Cerebellar nuclear complex (tissue), 1 donor: Measurements from ENCODE around the gene HILPDA.
A peak's percentile ranks its signal among the peaks of the same experiment; 100 is the strongest.
"Not testable (repeated sequence)": the region's sequence is repeated elsewhere in the genome, so short reads cannot be mapped to it uniquely, and the experiment has no call there.

Experiments
- DNase-seq, 2 experiments: peaks; one replicate each; lab custom pipeline; 2025; lab: John Stamatoyannopoulos, UW

Gene HILPDA

DNA sequence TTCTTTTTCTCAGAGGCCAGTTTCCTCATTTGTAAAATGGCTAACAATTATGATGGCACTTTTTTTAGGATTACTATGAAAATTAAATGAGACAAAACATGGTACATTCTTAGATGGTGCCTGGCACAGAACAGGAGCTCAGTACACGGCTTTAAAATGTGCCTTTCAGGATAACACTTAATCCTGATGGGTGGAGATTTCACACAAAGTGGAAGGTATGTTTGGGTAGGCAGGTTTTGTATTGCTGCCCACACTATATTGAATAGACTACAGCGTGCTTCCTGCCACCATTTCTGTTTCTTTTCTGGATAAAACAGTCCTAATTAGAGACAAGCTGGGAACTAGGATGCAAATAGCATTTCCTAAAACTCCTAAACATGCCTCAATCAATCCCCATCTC is 23.9 kb upstream of the HILPDA start:
- DNase-seq: no peak

DNA sequence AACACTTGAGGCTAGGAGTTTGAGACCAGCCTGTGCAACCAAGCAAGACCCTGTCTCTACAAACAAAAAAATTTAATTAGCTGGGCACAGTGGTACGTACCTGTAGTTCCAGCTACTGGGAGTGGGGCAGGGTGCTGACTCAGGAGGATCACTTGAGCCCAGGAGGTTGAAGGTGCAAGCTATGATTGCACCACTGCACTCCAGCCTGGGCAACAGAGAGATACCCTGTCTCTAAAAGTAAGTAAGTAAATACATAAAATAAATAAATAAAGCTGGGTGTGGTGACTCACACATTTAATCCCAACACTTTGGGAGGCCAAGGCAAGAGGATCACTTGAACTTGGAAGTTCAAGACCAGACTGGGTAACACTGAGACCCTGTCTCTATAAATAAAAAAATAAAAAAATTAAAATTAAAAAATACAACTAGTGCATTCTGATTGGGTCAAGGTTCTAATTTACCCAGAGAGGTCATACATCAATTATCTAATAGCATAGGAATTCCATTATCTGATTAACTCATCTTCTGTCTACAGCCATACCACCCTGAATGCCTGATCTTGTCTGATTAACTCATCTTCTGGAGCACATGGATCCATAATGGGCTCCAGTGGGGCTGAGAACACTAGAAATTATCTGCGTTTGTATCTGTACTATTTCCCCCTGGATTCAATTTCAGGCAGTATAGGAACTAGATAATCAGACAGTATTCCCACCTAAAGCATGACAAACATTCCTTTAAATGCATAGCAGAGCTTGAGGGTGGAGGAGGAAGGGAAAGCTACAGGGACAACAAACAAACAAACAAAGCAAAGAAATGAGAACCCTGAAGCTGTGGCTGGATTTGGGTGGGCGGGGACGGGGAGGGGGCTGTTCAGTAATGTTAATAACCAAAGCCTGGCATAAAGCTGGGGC is 21.0 kb upstream of the HILPDA start:
- DNase-seq: no peak

DNA sequence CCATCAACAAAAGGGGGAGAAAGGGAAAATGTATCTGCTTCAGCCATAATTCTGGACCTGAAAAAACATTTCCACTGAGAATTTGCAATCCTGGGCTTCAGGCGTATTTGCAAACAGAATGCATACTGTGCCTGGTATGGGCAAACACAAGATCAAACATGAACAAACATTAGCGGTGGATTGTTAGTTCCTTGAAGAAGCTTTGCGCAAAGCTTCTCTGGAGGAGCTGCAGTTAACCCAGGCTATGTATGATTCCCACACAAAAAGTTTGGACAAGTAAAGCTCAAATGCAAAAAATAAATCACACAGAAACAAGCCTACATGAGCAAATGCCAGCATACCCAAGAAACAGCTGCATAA is 20.4 kb upstream of the HILPDA start:
- no peak for DNase-seq

DNA sequence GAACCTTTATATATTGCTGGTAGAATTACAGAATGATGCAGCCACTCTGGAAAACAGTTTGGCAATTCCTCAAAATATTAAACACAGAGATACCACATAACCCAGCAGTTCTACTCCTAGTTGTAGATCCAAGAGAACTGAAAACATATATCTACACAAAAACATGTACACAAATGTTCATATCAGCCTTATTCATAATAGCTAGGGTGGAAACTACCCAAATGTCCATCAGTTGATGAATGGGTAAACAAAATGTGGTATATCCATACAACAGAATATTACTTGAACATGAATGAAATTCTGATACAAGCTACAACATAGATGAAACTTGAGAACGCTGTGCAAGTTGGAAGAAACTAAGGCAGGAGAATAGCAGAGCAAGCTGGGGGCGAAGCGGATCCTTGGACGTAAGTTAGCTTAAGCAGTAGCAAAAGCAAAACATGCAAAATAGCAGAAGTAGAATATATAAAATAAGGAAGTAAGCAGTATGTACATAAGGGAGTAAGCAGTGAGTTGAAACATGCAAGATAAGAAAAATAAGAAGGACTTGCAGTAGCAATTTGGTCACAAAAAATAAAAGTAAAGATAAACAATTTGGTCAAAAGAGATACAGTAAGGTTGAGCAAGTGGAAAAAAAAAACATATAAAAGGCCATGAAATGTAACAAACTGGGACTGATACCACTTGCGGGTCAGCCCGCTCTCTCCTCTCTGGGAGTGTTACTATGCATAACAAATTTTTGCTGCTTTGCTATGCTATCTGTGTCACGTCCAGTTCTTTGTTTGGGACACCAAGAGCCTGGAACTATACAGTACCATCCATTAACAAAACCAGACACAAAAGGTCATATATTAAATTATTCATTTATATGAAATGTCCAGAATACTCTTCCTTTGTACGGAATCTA is 18.0 kb upstream of the HILPDA start:
- DNase-seq: no peak

DNA sequence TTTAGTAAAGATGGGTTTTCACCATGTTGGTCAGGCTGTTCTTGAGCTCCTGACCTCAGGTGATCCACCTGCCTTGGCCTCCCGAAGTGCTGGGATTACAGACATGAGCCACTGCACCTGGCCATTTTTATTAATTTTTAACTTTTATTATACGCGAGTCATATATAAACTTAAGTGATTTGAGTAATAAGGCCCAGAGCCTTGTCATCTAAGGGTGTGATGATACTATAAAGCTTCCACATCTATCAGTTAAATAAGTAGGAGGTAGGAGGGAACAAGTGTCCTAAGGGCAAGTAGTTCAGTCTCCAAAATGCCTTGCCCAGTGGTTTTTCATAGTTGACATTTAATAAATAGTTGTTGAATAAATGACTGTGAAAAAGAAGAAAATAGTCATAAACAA is 13.3 kb upstream of the HILPDA start:
- DNase-seq: no peak

DNA sequence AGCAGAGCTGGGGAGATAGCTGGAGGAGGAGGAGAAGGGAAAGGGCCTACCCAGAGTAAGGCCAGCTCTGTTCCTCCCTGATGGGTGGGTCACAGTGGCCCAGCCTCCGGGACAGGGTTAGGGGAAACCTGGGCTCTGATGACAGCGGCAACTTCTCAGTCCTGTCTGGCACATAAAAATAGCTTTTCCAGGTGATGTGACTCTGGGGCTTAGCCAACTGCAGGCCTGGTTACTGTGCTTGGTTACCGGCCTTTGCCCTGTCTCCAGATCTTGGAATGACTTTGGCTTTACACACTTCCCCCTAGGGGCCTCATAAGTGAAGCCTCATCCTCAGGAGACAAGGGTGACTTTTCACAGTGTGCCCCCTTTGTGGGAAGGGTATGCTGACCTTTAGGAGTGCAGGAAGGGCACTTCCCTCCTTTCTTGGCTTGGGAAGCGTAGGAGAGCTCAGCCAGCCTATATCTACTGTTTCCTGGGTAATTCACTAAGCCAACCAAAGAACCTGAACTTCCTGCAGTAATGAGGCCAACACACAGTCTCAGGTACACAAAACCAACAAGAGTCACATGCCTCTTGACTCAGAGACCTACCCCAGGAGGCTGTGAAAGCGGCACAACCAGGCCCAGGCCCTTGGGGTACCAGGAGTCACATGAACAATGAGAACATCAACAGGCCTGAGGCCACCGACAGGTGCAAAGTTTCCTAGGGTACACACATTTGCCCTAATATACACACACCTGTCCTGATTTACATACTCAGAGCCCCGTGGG is 11.7 kb upstream of the HILPDA start:
- DNase-seq: no peak

DNA sequence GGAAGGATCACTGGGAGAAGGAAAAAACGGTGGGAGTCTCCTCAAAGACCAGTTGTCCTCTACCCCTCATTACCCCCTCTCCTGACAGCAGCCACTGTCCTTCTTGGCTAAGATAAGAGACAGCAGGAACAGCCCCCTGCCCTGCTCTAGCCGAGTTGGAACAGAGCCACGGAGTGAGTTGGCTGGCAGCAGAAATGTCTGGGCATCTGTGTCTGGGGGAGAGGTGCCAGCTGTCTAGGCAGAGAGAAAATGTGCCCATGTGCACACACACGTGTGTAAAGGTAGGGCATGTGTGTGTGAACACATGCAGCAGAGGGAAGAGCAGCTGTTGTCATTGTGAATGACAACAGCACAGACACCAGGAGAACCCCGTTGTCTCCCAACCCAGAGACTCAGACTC is 9.4 kb upstream of the HILPDA start:
- no peak for DNase-seq

DNA sequence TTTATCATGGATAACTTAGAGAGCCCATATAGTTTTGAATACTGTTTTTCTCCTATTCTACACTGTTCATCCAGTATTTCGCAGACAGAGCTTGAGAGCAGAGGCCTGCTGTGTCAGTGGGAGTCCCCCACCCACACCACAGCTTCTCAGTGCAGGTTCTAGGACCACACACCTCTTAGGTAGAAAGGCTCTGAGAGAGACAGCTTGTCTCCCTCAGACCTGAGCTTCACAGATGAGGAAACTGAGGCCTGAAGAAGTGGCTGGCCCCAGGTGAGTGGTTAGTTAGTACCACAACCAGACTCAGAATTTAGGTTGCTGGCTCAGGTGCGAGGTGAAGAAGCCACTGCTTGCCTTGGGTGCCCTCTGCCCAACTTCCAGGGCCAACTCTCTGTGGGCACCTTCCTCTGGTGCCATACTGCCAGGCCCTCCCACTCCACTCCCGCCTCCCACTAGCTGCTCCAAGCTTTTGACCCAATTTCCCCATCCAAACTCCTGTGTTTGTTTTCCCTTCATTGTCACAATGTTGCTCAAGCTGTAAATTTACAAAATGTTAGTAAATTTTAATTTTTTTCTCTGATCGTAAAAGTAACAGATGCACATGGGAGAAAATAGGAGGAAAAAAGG is 7.6 kb upstream of the HILPDA start:
- no peak for DNase-seq

DNA sequence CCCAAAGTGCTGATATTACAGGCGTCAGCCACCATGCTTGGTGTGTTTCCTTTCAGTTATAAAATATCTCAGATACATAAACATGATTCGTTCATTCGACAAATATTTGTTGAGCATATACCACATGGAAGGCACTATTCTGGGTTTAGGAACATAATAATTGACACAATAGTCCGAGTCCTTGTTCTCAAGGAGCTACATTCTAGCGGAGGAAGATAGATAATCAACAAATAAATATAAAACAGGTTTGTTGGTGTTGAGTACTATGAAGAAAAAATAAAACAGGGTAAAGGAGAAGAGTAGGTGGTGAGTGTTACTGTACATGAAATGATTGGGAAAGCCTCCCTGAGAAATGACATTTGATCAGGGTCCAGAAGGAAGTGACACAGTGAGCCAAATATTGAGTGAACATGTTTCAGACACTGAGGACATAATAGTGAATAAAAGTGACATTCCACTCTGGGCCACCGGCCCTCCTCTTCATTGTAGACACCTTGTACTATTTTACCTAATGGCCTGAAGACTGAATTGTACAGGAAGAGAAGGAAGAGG is 6.9 kb upstream of the HILPDA start:
- no peak for DNase-seq

DNA sequence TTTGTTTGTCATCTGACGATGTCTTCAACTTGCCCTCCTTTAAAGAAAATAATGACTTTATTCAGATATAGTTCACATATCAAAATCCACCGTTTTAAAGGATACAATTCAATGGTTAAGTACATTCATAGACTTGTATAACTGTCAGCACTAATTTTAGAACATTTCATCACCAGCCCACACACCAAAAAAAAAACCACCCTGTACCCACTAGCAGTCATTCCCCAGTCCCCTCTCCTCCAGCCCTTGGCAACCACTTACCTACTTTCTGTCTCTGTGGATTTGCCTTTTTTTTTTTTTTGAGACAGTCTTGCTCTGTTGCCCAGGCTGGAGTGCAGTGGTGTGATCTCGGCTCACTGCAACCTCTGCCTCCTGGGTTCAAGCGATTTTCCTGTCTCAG is 5.3 kb upstream of the HILPDA start:
- no peak for DNase-seq

DNA sequence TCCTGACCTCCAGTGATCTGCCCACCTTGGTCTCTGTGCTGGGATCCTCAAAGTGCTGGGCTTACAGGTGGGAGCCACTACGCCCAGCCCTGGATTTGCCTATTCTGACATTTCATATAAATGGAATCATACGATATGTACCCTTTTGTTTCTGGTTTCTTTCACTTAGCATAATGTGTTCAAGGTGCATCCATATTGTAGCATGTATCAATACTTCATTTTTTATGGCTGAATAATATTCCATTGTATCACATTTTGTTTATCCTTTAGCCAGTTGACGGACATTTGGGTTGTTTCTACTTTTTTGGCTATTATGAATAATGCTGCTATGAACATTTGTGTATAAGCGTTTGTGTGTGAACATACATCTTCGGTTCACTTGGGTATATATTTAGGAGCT is 4.8 kb upstream of the HILPDA start:
- no peak for DNase-seq

DNA sequence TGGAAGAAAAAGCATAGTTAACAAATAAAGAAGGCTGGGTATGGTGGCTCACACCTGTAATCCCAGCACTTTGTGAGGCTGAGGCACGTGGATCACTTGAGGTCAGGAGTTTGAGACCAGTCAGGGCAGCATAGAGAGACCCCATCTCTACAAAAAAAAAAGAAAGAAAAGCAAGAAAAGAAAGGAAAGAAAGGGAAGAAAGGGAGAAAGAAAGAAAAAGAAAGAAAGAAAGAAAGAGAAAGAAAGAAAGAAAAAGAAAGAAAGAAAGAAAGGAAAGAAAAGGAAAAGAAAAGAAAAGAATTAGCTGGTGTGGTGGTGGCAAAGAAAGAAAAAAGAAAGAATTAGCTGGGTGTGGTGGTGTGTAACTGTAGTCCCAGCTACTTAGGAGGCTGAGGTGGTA is 3.1 kb upstream of the HILPDA start:
- DNase-seq: no peak

DNA sequence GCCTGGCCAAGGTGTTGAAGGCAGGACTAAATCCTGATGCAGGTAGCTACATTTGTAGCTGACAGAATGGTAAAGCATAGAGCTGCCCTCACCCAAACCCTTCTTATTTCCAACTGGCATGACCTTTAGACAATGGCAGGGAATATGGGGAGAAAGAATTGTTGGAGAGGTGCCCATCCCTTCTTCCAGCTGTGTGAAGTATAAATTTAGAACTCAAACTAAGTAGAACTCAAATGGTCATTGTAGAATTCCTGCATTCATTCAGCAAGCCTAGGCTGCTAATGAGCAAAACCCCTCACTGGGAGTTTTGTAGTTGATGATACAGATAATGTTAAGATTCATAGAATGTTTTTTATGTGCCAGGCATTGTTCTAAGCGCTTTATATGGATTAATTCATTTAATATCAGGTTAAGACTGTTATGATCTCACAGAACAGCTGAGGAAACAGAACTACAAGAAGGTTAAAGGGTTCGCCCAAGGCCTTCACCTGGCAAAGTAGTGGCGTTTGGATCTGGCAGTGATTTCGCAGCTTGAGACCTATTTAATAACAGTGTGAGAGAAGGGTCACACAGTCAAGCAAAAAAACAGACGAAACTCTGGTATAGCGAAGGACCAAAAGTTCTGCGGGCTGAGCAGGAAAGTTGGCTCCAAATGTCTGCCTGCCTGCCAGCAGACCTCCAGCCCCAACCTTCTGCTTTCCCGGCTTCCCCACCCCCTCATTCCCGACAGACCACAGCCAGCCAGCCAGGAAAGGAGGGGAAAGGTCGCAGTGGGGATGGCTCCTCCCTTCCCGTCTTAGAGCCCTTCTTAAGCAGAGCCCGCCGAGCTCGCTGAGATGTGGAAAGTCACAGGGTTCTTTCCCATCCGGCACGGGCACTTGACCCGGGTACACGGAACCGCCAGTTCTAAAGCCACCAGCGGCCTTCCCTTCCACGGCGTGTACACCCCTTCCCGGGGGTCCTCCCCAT is 1.6 kb upstream of the HILPDA start:
- DNase-seq: no peak

DNA sequence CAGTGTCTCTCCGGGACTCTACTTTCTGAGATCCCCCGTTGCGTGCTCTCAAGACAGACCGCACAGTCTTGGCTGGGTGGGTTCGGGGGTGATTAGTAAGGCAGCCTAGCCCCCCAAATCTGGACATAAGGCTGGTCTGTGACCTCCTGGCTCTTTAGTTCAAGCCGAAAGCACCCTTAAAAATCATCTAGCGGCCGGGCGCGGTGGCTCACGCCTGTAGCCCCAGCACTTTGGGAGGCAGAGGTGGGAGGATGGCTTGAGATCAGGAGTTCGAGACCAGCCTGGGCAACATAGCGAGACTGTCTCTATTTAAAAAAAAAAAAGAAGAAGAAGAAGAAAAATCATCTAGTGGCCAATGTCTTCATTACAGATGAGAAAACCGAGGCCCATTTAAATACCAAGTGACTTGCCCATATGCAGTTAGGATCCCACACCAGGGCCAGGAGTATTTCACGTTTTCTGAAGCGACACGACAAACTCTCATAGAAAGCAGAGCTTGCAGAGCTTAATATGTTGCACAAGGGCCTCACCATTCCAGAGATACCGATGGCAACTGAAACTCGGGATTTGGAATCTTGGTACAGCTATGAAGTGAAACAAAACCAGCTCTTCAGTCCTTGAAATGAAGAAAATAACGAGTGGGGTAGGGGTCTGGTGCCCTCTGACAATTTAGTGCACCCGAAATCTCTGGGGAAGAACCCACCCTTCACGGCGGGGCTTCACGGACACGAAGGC is 703 bp upstream of the HILPDA start:
- DNase-seq: no peak

DNA sequence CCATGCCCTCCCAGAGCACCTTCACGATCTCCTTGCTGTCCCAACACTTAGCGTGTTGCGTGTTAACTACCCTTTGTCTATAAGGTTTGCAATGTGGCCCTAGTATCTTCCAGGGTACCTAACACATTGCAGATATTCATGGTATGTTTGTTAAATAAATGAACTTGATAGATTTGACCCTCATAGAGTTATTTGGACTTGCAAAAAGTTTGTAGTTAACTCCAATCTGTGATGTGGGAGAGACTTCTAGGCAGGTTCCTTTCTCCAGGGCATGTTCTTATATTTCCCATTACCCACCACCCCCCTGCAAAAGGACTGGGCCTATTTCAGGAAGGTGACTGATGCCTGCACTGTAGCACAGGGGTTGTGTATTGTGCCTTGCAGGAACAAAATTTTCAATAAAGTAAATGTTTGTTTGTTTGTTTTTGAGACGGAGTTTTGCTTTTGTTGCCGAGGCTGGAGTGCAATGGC is 612 bp downstream of the HILPDA start:
- no peak for DNase-seq

DNA sequence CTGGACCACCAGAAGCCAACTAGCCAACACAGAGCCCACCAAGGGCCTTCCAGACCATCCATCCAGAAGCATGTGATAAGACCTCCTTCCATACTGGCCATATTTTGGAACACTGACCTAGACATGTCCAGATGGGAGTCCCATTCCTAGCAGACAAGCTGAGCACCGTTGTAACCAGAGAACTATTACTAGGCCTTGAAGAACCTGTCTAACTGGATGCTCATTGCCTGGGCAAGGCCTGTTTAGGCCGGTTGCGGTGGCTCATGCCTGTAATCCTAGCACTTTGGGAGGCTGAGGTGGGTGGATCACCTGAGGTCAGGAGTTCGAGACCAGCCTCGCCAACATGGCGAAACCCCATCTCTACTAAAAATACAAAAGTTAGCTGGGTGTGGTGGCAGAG is 1.7 kb downstream of the HILPDA start:
- DNase-seq: not testable (repeated sequence)

DNA sequence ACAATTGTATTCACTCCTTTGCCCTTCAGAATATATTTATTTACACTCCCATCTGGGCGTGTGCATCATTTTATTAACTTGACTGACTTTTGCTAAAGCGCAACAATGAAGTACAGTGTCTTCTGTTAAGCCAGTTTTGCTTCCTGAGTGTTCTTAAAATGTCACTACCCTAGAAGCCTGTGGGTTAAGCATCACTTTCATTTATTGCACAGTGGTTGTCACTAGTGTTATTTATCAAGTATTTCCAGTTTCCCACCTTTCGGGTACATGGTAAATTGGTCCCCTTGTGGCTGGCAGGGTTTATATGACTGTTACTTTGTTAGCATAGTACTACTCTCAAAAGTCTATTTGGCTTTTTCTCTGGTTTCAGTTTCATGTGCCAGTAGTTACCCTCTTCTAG is 3.3 kb downstream of the HILPDA start:
- no peak for DNase-seq

DNA sequence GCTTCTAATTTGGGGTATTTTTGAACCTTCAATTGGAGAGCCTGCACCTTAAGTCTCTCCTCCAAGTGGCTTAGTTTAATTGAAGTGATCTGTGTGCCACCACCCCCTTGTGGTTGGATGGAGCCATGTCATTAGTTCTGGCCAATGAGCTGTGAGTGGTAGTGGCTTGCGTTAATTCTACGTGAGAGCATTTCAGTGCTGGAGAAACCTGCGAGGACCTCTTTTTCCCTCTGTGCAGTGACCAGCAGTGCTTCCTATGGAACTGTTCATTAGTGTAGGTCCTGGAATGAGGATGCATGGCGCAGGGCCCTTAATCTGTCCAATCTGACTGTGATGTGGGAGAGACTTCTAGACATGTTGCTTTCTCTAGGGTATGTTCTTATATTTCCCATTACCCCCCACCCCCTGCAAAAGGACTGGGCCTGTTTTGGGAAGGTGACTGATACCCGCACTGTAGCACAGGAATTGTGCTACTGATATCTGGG is 3.8 kb downstream of the HILPDA start:
- DNase-seq: peak in 1 of 2 experiments; percentile 16

DNA sequence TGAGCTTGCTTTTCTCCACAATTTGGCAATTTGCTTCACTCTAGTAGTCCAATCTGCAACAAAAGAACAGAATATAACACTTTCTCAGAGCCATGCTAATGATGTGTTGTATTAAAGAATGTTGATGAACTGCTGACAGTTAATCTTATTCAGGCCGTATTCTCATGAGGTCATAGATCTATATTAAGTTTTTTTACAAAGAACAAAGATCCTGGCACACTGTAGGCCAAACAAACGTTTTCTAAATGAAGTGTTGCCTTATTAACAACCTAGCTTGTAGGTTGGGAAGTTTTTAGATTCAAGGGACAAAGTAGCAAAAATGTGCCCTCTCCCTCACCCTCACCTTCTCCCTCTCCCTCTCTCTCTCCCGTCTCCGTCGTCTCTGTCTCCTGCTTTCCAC is 6.8 kb downstream of the HILPDA start:
- no peak for DNase-seq
